ENCODE measurements around the gene MCCC2. TPM values are rescaled to one million over a fixed set of nuclear protein-coding genes. Genes with fewer than 3 reads are reported as not detected.
"Not testable (repeated sequence)": the region's sequence is repeated elsewhere in the genome, so short reads cannot be mapped to it uniquely, and the experiment has no call there.

The MCCC2 gene
- total RNA-seq, 1 donor = 20.4 TPM

GRCh38 chr5:71629950-71630349 is 42.8 kb downstream of the MCCC2 start:
- H3K4me3 ChIP-seq (ENCODE audit: low read length) = no peak overlapping the region
- no peaks in the 10 kb centered on the region for H3K4me1 ChIP-seq (ENCODE audit: insufficient read depth, low read length)
- no peaks in the 10 kb centered on the region for H3K9me3 ChIP-seq (ENCODE audit: low read depth, low read length)
- H3K27me3 ChIP-seq (ENCODE audit: insufficient read depth, low read length) = no peaks in the 10 kb centered on the region

GRCh38 chr5:71631070-71631469 is 43.9 kb downstream of the MCCC2 start:
- Histone ChIP-seq H3K4me1 (ENCODE audit: insufficient read depth, low read length) (no peaks in the 10 kb centered on the region), H3K4me3 (ENCODE audit: low read length) (no peak overlapping the region), H3K27me3 (ENCODE audit: insufficient read depth, low read length) (no peaks in the 10 kb centered on the region), H3K9me3 (ENCODE audit: low read depth, low read length) (no peaks in the 10 kb centered on the region)

- H3K4me3 ChIP-seq (ENCODE audit: low read length) = no peak overlapping the region
- H3K4me1 ChIP-seq (ENCODE audit: insufficient read depth, low read length) = no peaks in the 10 kb centered on the region
- no peaks in the 10 kb centered on the region for H3K9me3 ChIP-seq (ENCODE audit: low read depth, low read length)
- no peaks in the 10 kb centered on the region for H3K27me3 ChIP-seq (ENCODE audit: insufficient read depth, low read length)
These were observed 45.0 kb downstream of the MCCC2 start for GRCh38 chr5:71632168-71632567.

DNA sequence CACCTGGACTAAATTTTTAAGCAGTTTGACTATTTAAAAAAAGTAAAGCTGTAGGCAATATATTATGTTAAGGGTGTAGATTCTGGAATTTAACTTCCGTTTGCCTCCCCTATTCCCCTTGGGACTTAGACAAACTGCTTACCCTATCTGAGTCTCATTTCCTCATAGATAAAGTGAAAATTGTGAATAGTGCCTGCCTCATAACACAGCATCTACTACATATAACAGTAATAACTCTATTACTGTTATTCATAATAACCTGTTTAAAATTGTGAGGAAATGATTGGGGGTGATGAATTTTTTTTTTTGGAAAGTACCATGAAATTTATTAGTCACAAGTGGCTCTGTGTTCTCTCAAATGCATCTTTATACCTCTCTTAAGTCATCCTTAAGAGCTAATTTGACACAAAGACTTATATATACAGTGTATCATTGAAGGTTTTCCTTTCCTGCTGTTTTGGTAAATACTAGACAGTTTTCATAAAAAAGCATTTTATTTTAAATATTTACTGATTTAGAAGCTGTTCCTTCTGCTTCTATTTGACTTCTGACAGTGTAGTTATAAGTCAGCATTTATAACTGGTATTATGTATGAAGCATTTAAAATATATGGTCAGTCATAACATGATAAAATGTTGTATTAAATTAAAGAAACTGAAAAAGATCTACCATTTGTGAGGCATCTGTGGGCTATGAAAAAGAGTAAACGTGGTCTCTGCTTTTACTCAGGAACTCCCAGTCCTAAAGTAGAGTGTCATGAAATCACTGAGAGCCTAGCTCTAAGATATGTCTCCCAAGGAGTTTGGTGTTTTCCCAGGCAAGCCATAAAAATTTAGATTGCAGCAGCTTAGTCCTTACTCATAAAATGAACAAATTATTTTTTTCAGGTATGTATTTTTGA is 46.4 kb downstream of the MCCC2 start:
- Histone ChIP-seq H3K27me3 (ENCODE audit: insufficient read depth, low read length) (no peaks in the 10 kb centered on the region), H3K4me1 (ENCODE audit: insufficient read depth, low read length) (no peaks in the 10 kb centered on the region), H3K9me3 (ENCODE audit: low read depth, low read length) (no peaks in the 10 kb centered on the region), H3K4me3 (ENCODE audit: low read length) (no peak overlapping the region)

- H3K4me3 ChIP-seq (ENCODE audit: low read length) = no peak overlapping the region
- no peaks in the 10 kb centered on the region for H3K4me1 ChIP-seq (ENCODE audit: insufficient read depth, low read length)
- H3K27me3 ChIP-seq (ENCODE audit: insufficient read depth, low read length) = no peaks in the 10 kb centered on the region
- H3K9me3 ChIP-seq (ENCODE audit: low read depth, low read length) = no peaks in the 10 kb centered on the region
These were observed 50.0 kb downstream of the MCCC2 start for GRCh38 chr5:71637133-71637532.

DNA sequence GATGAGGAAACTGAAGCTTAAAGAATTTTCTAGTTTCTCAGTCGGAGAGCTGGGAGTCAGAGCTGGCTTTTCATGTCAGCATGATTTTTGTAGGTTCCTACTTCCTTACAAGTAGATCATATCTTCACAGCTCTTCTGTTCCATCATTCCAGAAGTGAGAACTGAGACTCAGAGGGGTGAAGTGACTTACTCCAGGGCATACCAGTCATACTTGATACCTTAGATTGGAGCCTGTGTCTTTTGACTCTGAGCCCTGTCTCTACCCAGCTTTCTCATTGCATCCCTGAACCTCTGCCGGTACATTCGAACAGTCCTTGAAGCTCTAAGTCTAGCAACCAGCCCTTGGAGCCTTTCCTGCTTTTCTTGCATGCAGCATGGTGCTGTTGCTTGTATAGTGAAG is 53.3 kb downstream of the MCCC2 start:
- Histone ChIP-seq H3K4me3 (ENCODE audit: low read length) (no peak overlapping the region), H3K27me3 (ENCODE audit: insufficient read depth, low read length) (no peaks in the 10 kb centered on the region), H3K4me1 (ENCODE audit: insufficient read depth, low read length) (no peaks in the 10 kb centered on the region)

GRCh38 chr5:71645030-71645429 is 57.9 kb downstream of the MCCC2 start:
- Histone ChIP-seq H3K9me3 (ENCODE audit: low read depth, low read length) (no peaks in the 10 kb centered on the region), H3K27me3 (ENCODE audit: insufficient read depth, low read length) (no peaks in the 10 kb centered on the region), H3K4me1 (ENCODE audit: insufficient read depth, low read length) (no peaks in the 10 kb centered on the region), H3K4me3 (ENCODE audit: low read length) (no peak overlapping the region)

More for the DNA sequence above, 53.3 kb downstream of the MCCC2 start:
- H3K9me3 ChIP-seq (ENCODE audit: low read depth, low read length) = no peaks in the 10 kb centered on the region

DNA sequence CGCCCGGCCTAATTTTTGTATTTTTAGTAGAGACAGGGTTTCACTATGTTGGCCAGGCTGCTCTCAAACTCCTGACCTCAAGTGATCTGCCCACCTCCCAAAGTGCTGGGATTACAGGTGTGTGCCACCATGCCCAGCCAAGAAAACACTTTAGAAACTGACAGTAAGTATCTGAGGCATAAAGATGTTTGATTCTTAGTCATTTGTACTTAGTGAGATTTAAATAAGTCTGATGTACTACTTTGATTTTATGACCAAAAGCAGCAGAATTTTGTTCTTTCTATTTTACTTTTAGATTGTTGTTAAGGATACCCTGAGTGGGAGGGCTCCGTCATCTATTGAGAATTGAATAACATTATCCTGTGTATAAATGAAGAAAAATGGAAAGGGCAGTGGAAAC is 63.8 kb downstream of the MCCC2 start:
- not testable (repeated sequence) for H3K27me3 ChIP-seq (ENCODE audit: insufficient read depth, low read length); H3K4me1 ChIP-seq (ENCODE audit: insufficient read depth, low read length); H3K9me3 ChIP-seq (ENCODE audit: low read depth, low read length); H3K4me3 ChIP-seq (ENCODE audit: low read length)

- Histone ChIP-seq H3K9me3 (ENCODE audit: low read depth, low read length) (no peaks in the 10 kb centered on the region), H3K4me3 (ENCODE audit: low read length) (no peak overlapping the region), H3K27me3 (ENCODE audit: insufficient read depth, low read length) (no peaks in the 10 kb centered on the region), H3K4me1 (ENCODE audit: insufficient read depth, low read length) (no peaks in the 10 kb centered on the region)
These were observed 64.4 kb downstream of the MCCC2 start for GRCh38 chr5:71651579-71651978.

- H3K27me3 ChIP-seq (ENCODE audit: insufficient read depth, low read length) = no peaks in the 10 kb centered on the region
- no peaks in the 10 kb centered on the region for H3K4me1 ChIP-seq (ENCODE audit: insufficient read depth, low read length)
- no peaks in the 10 kb centered on the region for H3K9me3 ChIP-seq (ENCODE audit: low read depth, low read length)
- no peak overlapping the region for H3K4me3 ChIP-seq (ENCODE audit: low read length)
These were observed 65.2 kb downstream of the MCCC2 start for GRCh38 chr5:71652349-71652748.

GRCh38 chr5:71652803-71653543 is 65.8 kb downstream of the MCCC2 start:
- no peaks in the 10 kb centered on the region for H3K27me3 ChIP-seq (ENCODE audit: insufficient read depth, low read length)
- H3K4me3 ChIP-seq (ENCODE audit: low read length) = no peak overlapping the region

DNA sequence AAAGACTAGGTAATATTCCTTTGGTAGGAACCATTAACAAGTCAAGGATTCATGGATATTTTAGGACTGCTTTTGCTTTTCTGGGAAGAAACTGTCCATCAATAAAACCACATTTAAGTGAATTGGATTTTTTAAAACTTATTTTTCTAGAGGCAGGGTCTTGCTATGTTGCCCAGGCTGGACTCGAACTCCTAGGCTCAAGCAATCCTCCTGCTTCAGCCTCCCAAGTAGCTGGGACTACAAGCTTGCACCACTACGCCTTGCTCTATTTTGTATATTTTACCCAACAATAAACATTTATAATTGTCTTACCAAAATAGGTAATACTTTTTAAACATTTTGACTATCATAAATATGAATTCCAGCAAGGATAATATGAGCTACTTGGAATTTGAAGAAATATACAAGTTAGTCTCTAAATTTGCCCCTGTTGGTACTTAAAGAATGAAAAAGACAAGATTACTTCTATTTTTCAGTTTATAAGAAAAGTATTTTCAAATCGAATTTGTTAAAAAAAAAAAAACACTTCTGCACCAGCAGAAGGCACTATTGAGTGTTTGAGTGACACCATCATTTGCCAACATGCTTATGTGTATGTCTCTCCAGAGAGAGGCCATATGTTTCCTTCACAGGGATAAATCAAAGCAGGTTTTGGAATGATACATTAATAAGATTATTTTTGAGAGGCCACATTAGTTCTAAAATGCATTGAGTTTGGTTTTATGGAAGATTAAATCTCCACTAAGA is 71.9 kb downstream of the MCCC2 start:
- Histone ChIP-seq H3K4me3 (ENCODE audit: low read length) (no peak overlapping the region), H3K9me3 (ENCODE audit: low read depth, low read length) (no peaks in the 10 kb centered on the region), H3K27me3 (ENCODE audit: insufficient read depth, low read length) (no peaks in the 10 kb centered on the region), H3K4me1 (ENCODE audit: insufficient read depth, low read length) (no peaks in the 10 kb centered on the region)

More at GRCh38 chr5:71652803-71653543, 65.8 kb downstream of the MCCC2 start:
- Histone ChIP-seq H3K4me1 (ENCODE audit: insufficient read depth, low read length) (no peaks in the 10 kb centered on the region), H3K9me3 (ENCODE audit: low read depth, low read length) (no peaks in the 10 kb centered on the region)

GRCh38 chr5:71662381-71662780 is 75.2 kb downstream of the MCCC2 start:
- no peaks in the 10 kb centered on the region for H3K9me3 ChIP-seq (ENCODE audit: low read depth, low read length)
- no peaks in the 10 kb centered on the region for H3K4me1 ChIP-seq (ENCODE audit: insufficient read depth, low read length)
- no peaks in the 10 kb centered on the region for H3K27me3 ChIP-seq (ENCODE audit: insufficient read depth, low read length)
- H3K4me3 ChIP-seq (ENCODE audit: low read length) = no peak overlapping the region

- Histone ChIP-seq H3K27me3 (ENCODE audit: insufficient read depth, low read length) (no peaks in the 10 kb centered on the region), H3K9me3 (ENCODE audit: low read depth, low read length) (no peaks in the 10 kb centered on the region), H3K4me3 (ENCODE audit: low read length) (no peak overlapping the region), H3K4me1 (ENCODE audit: insufficient read depth, low read length) (no peaks in the 10 kb centered on the region)
These were observed 76.2 kb downstream of the MCCC2 start for GRCh38 chr5:71663191-71663969.

Data from mononuclear cell (primary cell).